Astrocyte (in vitro differentiated cells and primary cell): Measurements from ENCODE around the gene LYPD6B.

Experiments
- CTCF ChIP-seq: IDR thresholded peaks from 2 replicates; pipeline ENCODE4 v1.5.1; 2011; ENCODE audit warnings: low read depth, mild to moderate bottlenecking, inconsistent platforms, low read length, moderate library complexity; ENCODE audit not compliant: insufficient read depth
- EZH2 ChIP-seq: IDR thresholded peaks from 2 replicates; pipeline ENCODE4 v1.6.1; 2012; ENCODE audit warnings: mild to moderate bottlenecking, low read length, inconsistent platforms; ENCODE audit not compliant: insufficient read depth

GRCh38 chr2:149055751-149056150 is 17.3 kb downstream of the LYPD6B start:
- TF ChIP-seq CTCF, result no peak
- no peak for TF ChIP-seq EZH2
